GM21367 (cell line): Measurements from ENCODE around the gene POC1A.
"Not testable (repeated sequence)": the region's sequence is repeated elsewhere in the genome, so short reads cannot be mapped to it uniquely, and the experiment has no call there.

Experiments used
- ATAC-seq: cut with Tn5 transposase; IDR thresholded peaks from one replicate; pipeline ENCODE4 v1.9.1; 2021; ENCODE audit not compliant: unreplicated experiment

The POC1A gene

DNA sequence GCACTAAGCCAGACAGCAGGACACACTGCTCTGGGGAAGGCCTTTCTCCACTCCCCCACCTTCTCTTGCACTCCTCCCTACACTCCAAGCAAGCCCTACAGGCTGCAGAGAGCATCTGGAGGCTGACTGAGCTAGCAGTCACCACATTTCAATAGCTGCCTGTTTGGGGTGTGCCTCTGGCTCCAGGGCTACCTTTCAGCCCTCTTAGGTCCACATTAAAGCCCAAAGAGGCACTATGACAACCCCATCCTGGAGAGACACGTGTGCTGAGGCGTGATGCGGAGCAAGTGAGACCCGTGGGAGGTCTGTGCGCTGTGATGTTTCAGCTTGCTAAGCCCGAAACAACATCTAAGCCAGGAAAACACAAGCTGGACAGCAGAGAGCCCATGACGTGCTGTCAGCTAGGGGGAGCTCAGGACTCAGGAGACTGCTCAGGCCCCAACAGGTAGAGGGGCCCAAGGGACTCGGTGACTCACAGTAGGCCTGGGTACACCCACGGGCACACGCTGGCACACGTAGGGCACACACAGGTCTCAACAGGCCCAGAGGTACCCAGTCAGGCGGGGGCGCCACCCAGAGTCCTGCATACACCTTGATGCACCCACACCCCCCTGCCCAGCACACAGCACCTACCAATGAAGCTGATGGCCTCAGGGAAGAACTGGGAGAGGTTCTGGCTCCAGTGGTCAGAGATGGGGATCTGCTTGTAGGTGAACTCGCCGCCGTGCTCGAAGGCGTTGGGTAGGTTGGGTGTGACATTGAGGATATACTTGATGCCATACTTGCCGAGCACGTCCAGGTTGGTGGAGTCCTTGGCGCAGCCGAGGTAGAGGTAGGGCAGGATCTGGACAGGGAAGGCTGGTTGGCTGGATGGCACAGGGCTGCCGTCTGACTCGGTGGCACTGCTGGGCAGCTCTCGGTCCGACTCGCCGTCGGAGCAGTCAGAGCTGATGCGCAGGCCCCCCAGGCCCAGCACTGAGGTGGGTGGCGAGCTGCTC lies 100.6 kb downstream of the POC1A start:
- no peak for ATAC-seq

- ATAC-seq = no peak
Measured at GRCh38 chr3:52052831-52053306, 101.4 kb downstream of the POC1A start.

DNA sequence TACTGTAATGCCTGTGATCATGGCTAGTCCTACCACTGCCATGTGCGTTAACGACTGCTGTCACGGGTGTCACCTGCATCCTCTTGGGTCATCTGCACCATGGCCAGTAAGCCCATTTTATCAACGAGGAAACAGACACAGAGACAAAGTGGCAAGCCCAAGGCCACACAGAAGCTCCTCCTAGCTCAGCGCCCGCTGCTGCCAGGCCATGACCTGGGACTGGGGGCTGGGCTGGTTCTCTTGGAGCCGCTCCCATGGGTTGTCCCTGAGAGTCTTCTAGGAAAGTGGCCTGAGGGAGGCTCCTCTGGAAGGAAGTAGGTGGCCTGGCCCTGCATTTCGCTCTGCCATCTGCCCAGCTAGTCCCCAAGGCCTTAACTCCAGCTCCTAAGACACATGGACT lies 102.8 kb downstream of the POC1A start:
- no peak for ATAC-seq

- no peak for ATAC-seq
Measured at GRCh38 chr3:52050571-52050970, 103.7 kb downstream of the POC1A start.

DNA sequence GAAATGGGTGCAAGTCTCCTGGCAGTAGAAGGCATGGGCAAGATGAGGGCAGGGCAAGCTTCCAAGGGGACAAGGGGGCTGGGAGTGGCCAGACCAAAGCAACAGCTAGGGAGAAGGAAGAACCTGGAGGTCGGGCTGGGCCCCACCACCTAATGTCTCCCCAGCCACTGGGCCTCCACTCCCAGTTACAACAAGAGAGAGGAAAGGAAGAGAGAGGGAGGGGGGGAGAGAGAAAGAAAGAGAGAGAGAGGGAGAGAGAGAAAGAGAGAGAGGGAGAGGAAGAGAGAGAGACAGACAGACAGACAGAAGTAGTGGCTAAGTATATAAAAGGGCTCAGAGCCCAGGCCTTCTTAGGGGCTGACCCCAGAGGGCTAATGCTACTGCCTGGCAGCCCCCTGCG lies 104.7 kb downstream of the POC1A start:
- no peak for ATAC-seq

GRCh38 chr3:52047295-52047960 lies 106.8 kb downstream of the POC1A start:
- no peak for ATAC-seq

DNA sequence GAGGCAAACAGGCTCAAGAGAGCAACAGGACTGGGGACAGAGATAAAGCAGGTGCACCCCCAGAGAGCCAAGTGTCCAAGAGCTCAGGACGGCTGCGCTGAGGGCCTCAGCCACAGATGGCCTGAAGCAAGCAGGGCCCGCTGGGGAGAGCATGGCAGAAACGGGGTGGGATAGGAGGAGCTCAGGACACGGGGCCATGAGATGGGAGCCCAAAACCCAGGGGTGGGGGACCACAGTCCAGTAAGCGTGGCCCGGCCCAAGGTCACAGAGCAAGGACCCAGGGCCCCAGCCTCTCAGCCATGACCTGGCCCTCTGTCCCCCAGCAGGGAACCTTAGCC lies 107.4 kb downstream of the POC1A start:
- ATAC-seq = no peak

GRCh38 chr3:52046186-52046901 lies 107.9 kb downstream of the POC1A start:
- ATAC-seq = no peak

DNA sequence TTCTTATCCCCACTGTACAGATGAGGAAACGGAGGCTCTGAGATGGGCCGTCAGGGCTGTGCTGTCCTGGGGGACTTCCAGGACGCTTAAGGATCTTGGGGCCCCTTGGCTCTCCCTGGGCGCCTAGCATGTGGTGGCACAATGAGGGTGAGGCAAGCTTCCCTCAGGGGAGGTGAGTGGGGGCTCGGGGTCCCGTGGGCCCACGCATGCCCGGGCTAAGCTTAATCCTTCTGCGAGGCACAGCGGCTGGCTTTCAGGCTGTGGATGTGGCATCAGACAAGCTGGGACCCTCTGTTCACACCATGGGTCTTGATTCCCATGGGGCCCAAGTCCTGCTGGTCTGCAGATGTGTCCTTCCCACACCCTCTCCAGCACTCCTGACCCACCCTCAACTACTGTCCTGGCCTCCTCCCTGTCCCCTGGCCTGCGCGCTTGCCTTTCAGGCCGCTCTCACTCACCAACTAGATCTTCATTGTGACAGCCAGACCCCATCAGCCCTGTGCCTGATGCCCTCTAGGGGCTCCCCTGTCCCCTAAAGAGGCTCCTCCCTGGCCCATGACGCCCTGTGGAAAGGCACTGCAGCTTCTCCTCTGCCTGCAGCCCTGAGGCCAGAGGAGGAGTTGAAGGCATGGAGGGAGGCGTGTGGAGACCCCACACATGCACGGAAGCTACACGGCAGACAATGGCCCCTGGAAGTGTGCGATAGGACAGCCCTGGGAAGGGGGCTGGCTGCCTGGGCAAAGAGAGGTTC lies 109.2 kb downstream of the POC1A start:
- no peak for ATAC-seq

GRCh38 chr3:52043750-52044149 lies 110.5 kb downstream of the POC1A start:
- ATAC-seq = no peak

DNA sequence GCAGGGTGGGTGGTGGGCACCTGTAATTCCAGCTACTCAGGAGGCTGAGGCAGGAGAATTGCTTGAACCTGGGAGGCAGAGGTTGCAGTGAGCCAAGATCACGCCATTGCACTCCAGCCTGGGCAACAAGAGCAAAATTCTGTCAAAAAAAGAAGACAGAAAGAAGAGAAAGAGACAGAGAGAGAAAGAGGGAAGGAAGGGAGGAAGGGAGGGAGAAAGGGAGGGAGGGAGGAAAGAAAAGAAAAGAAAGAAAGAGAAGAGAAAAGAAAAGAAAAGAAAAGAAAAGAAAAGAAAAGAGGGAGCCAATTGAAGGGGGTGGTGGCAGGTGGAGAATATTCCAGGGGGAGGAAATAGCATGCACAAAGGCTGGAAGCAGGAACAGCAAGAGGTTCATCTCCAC lies 111.2 kb downstream of the POC1A start:
- not testable (repeated sequence) for ATAC-seq

DNA sequence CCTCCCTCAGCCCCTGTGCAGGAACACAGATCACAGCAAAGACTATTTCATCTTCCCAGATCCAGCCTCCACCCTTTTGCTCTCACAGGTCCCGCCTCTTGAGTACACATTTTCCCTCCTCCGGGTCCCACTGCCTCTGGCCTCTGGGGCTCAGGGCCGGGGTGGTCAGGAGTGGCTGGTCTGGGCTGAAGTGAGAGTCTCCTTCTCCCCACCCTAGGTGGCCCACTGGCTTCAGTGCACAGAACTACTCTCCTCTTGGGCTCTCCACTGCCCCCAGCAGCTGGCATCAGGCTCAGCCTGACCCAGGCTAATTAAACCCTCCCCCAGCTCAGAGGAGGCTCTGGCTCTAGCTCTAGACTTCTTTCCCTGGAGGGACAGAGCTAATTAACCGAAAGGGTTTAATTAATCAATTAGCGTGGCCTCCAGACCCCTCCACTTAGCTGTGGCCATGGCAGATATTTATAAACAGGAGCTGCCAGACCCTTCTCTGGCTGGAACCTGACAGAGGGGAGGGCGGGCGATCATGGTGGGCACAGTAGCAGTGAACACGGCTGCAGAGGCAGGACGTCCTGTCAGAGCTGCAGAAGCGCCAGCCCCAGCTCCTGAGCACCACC lies 113.0 kb downstream of the POC1A start:
- ATAC-seq = no peak

DNA sequence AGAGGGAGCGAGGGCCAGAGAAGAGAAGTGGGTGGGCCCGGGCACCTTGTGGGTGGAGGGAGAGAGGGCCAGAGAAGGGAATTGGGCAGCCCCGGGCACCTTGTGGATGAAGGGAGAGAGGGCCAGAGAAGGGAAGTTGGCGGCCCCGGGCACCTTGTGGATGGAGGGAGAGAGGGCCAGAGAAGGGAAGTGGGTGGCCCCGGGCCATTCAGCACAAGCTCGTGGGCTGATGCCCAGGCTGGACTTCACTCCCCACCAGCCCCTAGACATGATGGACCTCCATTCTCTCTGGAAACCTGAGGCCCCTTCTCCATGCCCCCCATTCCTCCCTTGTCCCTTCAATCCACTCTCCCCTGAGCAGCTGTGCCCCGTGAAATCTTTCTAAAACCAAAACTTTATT lies 113.6 kb downstream of the POC1A start:
- no peak for ATAC-seq

DNA sequence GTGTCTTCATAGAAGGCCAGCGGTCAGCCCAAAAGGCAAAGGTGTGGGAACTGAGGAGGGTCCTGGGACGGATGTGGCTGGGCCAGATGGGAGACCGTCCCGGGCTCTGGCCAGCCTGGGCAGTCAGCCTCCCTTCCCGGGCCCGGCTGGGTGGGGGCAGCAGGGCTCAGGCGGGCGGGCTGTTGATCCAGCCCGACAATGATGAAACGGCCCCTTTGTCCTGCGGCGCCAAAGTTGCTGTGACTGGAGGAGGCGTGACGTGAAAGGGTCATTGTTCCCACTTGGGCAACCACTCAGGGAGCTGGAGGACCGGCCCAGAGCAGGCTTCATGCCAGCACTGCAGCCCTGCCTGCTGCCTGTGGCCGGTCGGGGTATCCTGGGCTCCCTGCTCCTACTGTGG lies 114.4 kb downstream of the POC1A start:
- ATAC-seq = no peak

GRCh38 chr3:52039426-52039825 lies 114.8 kb downstream of the POC1A start:
- ATAC-seq = no peak

GRCh38 chr3:52038227-52038626 lies 116.0 kb downstream of the POC1A start:
- no peak for ATAC-seq

- no peak for ATAC-seq
Measured at GRCh38 chr3:52037291-52037690, 116.9 kb downstream of the POC1A start.

DNA sequence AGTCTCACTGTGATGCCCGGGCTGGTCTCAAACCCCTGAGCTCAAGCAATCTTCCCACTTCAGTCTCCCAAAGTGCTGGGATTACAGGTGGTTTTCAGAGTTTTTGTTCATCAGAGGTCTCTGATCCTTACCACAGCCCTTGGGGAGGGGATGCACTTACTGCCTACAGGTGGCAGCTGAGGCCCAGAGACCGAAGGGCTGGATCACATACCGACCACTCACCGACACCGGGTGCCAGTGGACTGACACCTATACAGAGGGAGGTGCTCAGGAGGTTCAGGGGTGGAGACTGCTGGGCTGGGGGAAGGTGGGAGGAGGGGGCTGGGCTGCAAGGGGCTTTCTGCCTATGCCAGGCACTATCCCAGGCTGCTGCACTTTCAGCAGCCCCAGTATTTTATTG lies 117.4 kb downstream of the POC1A start:
- ATAC-seq = no peak

DNA sequence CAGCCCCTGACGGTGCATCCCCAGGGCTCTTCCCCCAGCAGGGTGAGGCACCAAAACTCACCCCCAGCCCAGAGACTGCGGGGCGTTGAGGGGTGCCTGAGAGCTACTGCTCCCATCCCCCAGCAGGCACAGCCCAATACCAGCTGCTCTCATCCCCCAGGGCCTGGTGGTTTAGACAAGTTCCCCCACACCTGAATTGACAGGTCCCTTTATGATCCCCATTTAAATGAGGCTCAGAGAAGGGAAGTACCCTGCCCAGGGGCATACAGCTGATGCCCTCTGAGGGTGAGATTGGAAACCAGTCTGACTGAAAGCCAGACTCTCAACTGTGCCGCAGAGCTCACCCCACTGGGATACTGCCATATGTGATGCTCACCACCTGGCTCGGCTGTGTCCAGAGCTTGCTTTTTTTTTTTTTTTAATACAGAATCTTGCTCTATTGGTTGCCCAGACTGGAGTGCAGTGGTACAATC lies 118.0 kb downstream of the POC1A start:
- ATAC-seq = peak; percentile 41

- no peak for ATAC-seq
Measured at GRCh38 chr3:52034651-52035050, 119.6 kb downstream of the POC1A start.
